ENCODE data around the gene STARD7.
"Not testable (repeated sequence)": the region's sequence is repeated elsewhere in the genome, so short reads cannot be mapped to it uniquely, and the experiment has no call there.

STARD7 gene

GRCh38 chr2:96208143-96209010, at the start of gene STARD7:
TSS of gene STARD7 (minus strand) at chr2:96208827. CDS start at chr2:96208434, 393 bp downstream.
- H3K9me3 ChIP-seq (ENCODE audit: control insufficient read depth in 2 of 2, low read length in 2 of 2): no peaks in the 10 kb centered on the region
- H3K36me3 ChIP-seq (ENCODE audit: control insufficient read depth in 2 of 2, insufficient read depth in 2 of 2, low read length in 2 of 2): no peaks in the 10 kb centered on the region
- H3K4me3 ChIP-seq (ENCODE audit: low read length in 2 of 2): peak within 1 kb of the TSS; percentile 89 to 97
- H3K4me1 ChIP-seq (ENCODE audit: control insufficient read depth in 2 of 2, insufficient read depth in 2 of 2, low read length in 2 of 2): peaks cover 28 to 38% of the 10 kb centered on the region in 2 donors
- H3K9ac ChIP-seq (ENCODE audit: low read depth in 1 of 2, low read length in 2 of 2): peak within 1 kb of the TSS; percentile 83 to 98
- no peaks in the 10 kb centered on the region for H3K27me3 ChIP-seq (ENCODE audit: control insufficient read depth in 2 of 2, insufficient read depth in 2 of 2, low read length in 2 of 2)
- peak within 1 kb of the TSS; percentile 96 for H3K27ac ChIP-seq (ENCODE audit: low read depth in 2 of 2, low read length in 2 of 2)

GRCh38 chr2:96257744-96258143, 49.1 kb upstream of the STARD7 start:
- H3K4me3 ChIP-seq (ENCODE audit: low read length in 2 of 2); H3K9ac ChIP-seq (ENCODE audit: low read depth in 1 of 2, low read length in 2 of 2); H3K9me3 ChIP-seq (ENCODE audit: control insufficient read depth in 2 of 2, low read length in 2 of 2); H3K27me3 ChIP-seq (ENCODE audit: control insufficient read depth in 2 of 2, insufficient read depth in 2 of 2, low read length in 2 of 2): not testable (repeated sequence)
- Histone ChIP-seq H3K4me1 (ENCODE audit: control insufficient read depth in 2 of 2, insufficient read depth in 2 of 2, low read length in 2 of 2) (peaks cover 32% of the 10 kb centered on the region in 2 donors), H3K27ac (ENCODE audit: low read depth in 2 of 2, low read length in 2 of 2) (peak overlapping the region; percentile 34 to 89), H3K36me3 (ENCODE audit: control insufficient read depth in 2 of 2, insufficient read depth in 2 of 2, low read length in 2 of 2) (peaks cover 33 to 53% of the 10 kb centered on the region in 2 donors)

GRCh38 chr2:96256611-96257113, 48.0 kb upstream of the STARD7 start:
- Histone ChIP-seq H3K9me3 (ENCODE audit: control insufficient read depth in 2 of 2, low read length in 2 of 2) (no peaks in the 10 kb centered on the region), H3K27ac (ENCODE audit: low read depth in 2 of 2, low read length in 2 of 2) (peak overlapping the region in 1 of 2 donors; percentile 25), H3K9ac (ENCODE audit: low read depth in 1 of 2, low read length in 2 of 2) (no peak overlapping the region), H3K36me3 (ENCODE audit: control insufficient read depth in 2 of 2, insufficient read depth in 2 of 2, low read length in 2 of 2) (peaks cover 39 to 58% of the 10 kb centered on the region in 2 donors), H3K4me1 (ENCODE audit: control insufficient read depth in 2 of 2, insufficient read depth in 2 of 2, low read length in 2 of 2) (peaks cover 29 to 30% of the 10 kb centered on the region in 2 donors), H3K4me3 (ENCODE audit: low read length in 2 of 2) (no peak overlapping the region), H3K27me3 (ENCODE audit: control insufficient read depth in 2 of 2, insufficient read depth in 2 of 2, low read length in 2 of 2) (no peaks in the 10 kb centered on the region)

GRCh38 chr2:96254571-96254970, 45.9 kb upstream of the STARD7 start:
- H3K27me3 ChIP-seq (ENCODE audit: control insufficient read depth in 2 of 2, insufficient read depth in 2 of 2, low read length in 2 of 2): no peaks in the 10 kb centered on the region
- H3K27ac ChIP-seq (ENCODE audit: low read depth in 2 of 2, low read length in 2 of 2): no peak overlapping the region
- H3K36me3 ChIP-seq (ENCODE audit: control insufficient read depth in 2 of 2, insufficient read depth in 2 of 2, low read length in 2 of 2): peaks cover 39 to 61% of the 10 kb centered on the region in 2 donors
- H3K4me3 ChIP-seq (ENCODE audit: low read length in 2 of 2): peak overlapping the region in 1 of 2 donors; percentile 11
- H3K9me3 ChIP-seq (ENCODE audit: control insufficient read depth in 2 of 2, low read length in 2 of 2): no peaks in the 10 kb centered on the region
- H3K9ac ChIP-seq (ENCODE audit: low read depth in 1 of 2, low read length in 2 of 2): peak overlapping the region in 1 of 2 donors; percentile 8
- peaks cover 8 to 9% of the 10 kb centered on the region in 2 donors for H3K4me1 ChIP-seq (ENCODE audit: control insufficient read depth in 2 of 2, insufficient read depth in 2 of 2, low read length in 2 of 2)

- no peaks in the 10 kb centered on the region for H3K9me3 ChIP-seq (ENCODE audit: control insufficient read depth in 2 of 2, low read length in 2 of 2)
- H3K9ac ChIP-seq (ENCODE audit: low read depth in 1 of 2, low read length in 2 of 2): no peak overlapping the region
- H3K4me3 ChIP-seq (ENCODE audit: low read length in 2 of 2): no peak overlapping the region
- H3K27me3 ChIP-seq (ENCODE audit: control insufficient read depth in 2 of 2, insufficient read depth in 2 of 2, low read length in 2 of 2): no peaks in the 10 kb centered on the region
- H3K27ac ChIP-seq (ENCODE audit: low read depth in 2 of 2, low read length in 2 of 2): no peak overlapping the region
- H3K4me1 ChIP-seq (ENCODE audit: control insufficient read depth in 2 of 2, insufficient read depth in 2 of 2, low read length in 2 of 2): no peaks in the 10 kb centered on the region
- peaks cover 39 to 51% of the 10 kb centered on the region in 2 donors for H3K36me3 ChIP-seq (ENCODE audit: control insufficient read depth in 2 of 2, insufficient read depth in 2 of 2, low read length in 2 of 2)
Measured at GRCh38 chr2:96253006-96253405, 44.4 kb upstream of the STARD7 start.

GRCh38 chr2:96252526-96252925, 43.9 kb upstream of the STARD7 start:
- Histone ChIP-seq H3K9ac (ENCODE audit: low read depth in 1 of 2, low read length in 2 of 2) (no peak overlapping the region), H3K27ac (ENCODE audit: low read depth in 2 of 2, low read length in 2 of 2) (no peak overlapping the region), H3K27me3 (ENCODE audit: control insufficient read depth in 2 of 2, insufficient read depth in 2 of 2, low read length in 2 of 2) (no peaks in the 10 kb centered on the region), H3K9me3 (ENCODE audit: control insufficient read depth in 2 of 2, low read length in 2 of 2) (no peaks in the 10 kb centered on the region), H3K4me3 (ENCODE audit: low read length in 2 of 2) (no peak overlapping the region), H3K4me1 (ENCODE audit: control insufficient read depth in 2 of 2, insufficient read depth in 2 of 2, low read length in 2 of 2) (no peaks in the 10 kb centered on the region), H3K36me3 (ENCODE audit: control insufficient read depth in 2 of 2, insufficient read depth in 2 of 2, low read length in 2 of 2) (peaks cover 39 to 51% of the 10 kb centered on the region in 2 donors)

GRCh38 chr2:96251721-96252292, 43.2 kb upstream of the STARD7 start:
- Histone ChIP-seq H3K4me1 (ENCODE audit: control insufficient read depth in 2 of 2, insufficient read depth in 2 of 2, low read length in 2 of 2) (no peaks in the 10 kb centered on the region), H3K27me3 (ENCODE audit: control insufficient read depth in 2 of 2, insufficient read depth in 2 of 2, low read length in 2 of 2) (no peaks in the 10 kb centered on the region), H3K4me3 (ENCODE audit: low read length in 2 of 2) (no peak overlapping the region), H3K27ac (ENCODE audit: low read depth in 2 of 2, low read length in 2 of 2) (no peak overlapping the region), H3K9ac (ENCODE audit: low read depth in 1 of 2, low read length in 2 of 2) (no peak overlapping the region), H3K9me3 (ENCODE audit: control insufficient read depth in 2 of 2, low read length in 2 of 2) (no peaks in the 10 kb centered on the region), H3K36me3 (ENCODE audit: control insufficient read depth in 2 of 2, insufficient read depth in 2 of 2, low read length in 2 of 2) (peaks cover 39 to 50% of the 10 kb centered on the region in 2 donors)

- Histone ChIP-seq H3K4me3 (ENCODE audit: low read length in 2 of 2) (no peak overlapping the region), H3K27ac (ENCODE audit: low read depth in 2 of 2, low read length in 2 of 2) (no peak overlapping the region), H3K36me3 (ENCODE audit: control insufficient read depth in 2 of 2, insufficient read depth in 2 of 2, low read length in 2 of 2) (peaks cover 34 to 39% of the 10 kb centered on the region in 2 donors), H3K9ac (ENCODE audit: low read depth in 1 of 2, low read length in 2 of 2) (no peak overlapping the region), H3K4me1 (ENCODE audit: control insufficient read depth in 2 of 2, insufficient read depth in 2 of 2, low read length in 2 of 2) (no peaks in the 10 kb centered on the region), H3K27me3 (ENCODE audit: control insufficient read depth in 2 of 2, insufficient read depth in 2 of 2, low read length in 2 of 2) (no peaks in the 10 kb centered on the region), H3K9me3 (ENCODE audit: control insufficient read depth in 2 of 2, low read length in 2 of 2) (no peaks in the 10 kb centered on the region)
Measured at GRCh38 chr2:96250188-96250587, 41.6 kb upstream of the STARD7 start.

GRCh38 chr2:96249654-96250053, 41.0 kb upstream of the STARD7 start:
- Histone ChIP-seq H3K27ac (ENCODE audit: low read depth in 2 of 2, low read length in 2 of 2) (no peak overlapping the region), H3K9me3 (ENCODE audit: control insufficient read depth in 2 of 2, low read length in 2 of 2) (no peaks in the 10 kb centered on the region), H3K4me1 (ENCODE audit: control insufficient read depth in 2 of 2, insufficient read depth in 2 of 2, low read length in 2 of 2) (no peaks in the 10 kb centered on the region), H3K36me3 (ENCODE audit: control insufficient read depth in 2 of 2, insufficient read depth in 2 of 2, low read length in 2 of 2) (peaks cover 29 to 34% of the 10 kb centered on the region in 2 donors), H3K9ac (ENCODE audit: low read depth in 1 of 2, low read length in 2 of 2) (no peak overlapping the region), H3K27me3 (ENCODE audit: control insufficient read depth in 2 of 2, insufficient read depth in 2 of 2, low read length in 2 of 2) (no peaks in the 10 kb centered on the region), H3K4me3 (ENCODE audit: low read length in 2 of 2) (no peak overlapping the region)

GRCh38 chr2:96248624-96249023, 40.0 kb upstream of the STARD7 start:
- Histone ChIP-seq H3K4me1 (ENCODE audit: control insufficient read depth in 2 of 2, insufficient read depth in 2 of 2, low read length in 2 of 2) (no peaks in the 10 kb centered on the region), H3K36me3 (ENCODE audit: control insufficient read depth in 2 of 2, insufficient read depth in 2 of 2, low read length in 2 of 2) (peaks cover 18 to 24% of the 10 kb centered on the region in 2 donors), H3K27ac (ENCODE audit: low read depth in 2 of 2, low read length in 2 of 2) (no peak overlapping the region), H3K4me3 (ENCODE audit: low read length in 2 of 2) (no peak overlapping the region), H3K9me3 (ENCODE audit: control insufficient read depth in 2 of 2, low read length in 2 of 2) (no peaks in the 10 kb centered on the region), H3K9ac (ENCODE audit: low read depth in 1 of 2, low read length in 2 of 2) (no peak overlapping the region), H3K27me3 (ENCODE audit: control insufficient read depth in 2 of 2, insufficient read depth in 2 of 2, low read length in 2 of 2) (no peaks in the 10 kb centered on the region)

All from mucosa of rectum (tissue), 2 donors.